GM19238 (cell line): Measurements from ENCODE around the gene REXO1.
"Not testable (repeated sequence)": the region's sequence is repeated elsewhere in the genome, so short reads cannot be mapped to it uniquely, and the experiment has no call there.

Experiments used
- DNase-seq: peaks from one replicate; pipeline ENCODE4 v3.0.0; 2011; ENCODE audit warnings: low spot score; ENCODE audit not compliant: insufficient read length

Gene REXO1

GRCh38 chr19:1814391-1814790 lies 33.9 kb downstream of the REXO1 start:
- DNase-seq: no peak

GRCh38 chr19:1813192-1814182 lies 34.8 kb downstream of the REXO1 start:
- no peak for DNase-seq

DNA sequence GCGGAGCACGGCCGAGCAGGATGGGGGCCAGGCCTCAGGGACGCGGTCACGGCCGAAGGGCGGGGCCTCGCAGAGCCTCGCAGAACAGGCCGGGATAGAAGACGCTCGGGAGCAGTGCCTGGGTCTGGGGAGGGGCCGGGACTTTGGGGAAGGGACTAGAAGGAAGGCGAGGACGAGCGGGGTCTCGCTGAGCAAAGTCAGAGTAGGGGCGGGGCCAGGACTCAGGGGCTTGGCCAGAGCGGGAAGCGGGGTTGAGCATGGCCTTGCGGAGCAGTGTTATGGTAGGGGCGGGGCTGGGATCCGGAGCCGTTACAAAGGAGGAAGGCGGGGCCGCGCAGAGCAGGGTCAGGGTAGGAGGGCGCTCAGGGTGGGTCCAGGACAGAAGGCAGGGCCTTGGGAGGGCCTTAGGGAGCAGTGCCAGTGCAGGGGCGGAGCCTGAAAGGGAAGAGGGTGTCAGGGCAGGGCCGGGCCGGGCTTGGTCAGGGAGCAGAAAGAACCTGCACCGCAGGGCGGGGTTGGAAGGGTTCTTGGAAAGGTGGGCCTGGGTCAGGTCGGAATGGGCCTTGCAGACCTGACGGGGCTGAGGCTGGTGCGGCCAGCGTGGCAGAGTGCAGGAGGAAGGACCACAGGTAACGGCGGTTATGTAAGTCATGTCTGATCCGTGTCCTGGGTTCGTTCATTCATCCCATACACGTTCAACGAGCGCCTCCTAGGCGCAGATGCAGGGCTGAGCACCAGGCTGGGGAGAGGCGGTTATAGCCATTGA lies 35.7 kb downstream of the REXO1 start:
- DNase-seq: peak; percentile 97

DNA sequence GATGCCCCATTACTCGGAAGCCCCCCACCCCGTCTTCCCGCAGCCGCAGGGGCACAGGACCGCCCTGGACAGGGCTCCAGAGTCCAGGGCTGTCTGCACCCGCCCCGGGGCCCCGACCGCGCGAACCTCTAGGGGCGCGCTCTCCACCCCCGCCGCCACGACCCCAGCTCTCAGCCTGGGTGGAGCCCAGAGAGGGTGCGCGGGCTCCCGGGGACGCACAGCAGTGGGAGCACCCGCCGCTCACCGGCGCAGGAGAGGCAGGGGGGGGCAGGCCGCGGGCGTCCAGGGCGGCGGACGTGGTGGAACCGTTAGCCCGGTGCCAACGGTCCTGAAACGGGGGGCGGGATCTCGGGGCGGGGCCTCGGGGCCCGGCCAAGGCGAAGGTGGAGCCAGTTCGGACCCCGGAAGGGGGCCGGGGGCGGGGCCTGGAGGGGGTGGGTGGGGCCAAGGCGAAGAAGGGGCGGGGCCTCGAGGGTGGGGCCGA lies 36.3 kb downstream of the REXO1 start, which contains the start of gene ATP8B3:
ATP8B3 (minus strand) TSS at position 335 of the 484 bp plus-strand sequence. CDS start 540 bp downstream, outside the sequence.
- DNase-seq: peak; percentile 99

- no peak for DNase-seq
Measured at GRCh38 chr19:1811472-1811894, 36.8 kb downstream of the REXO1 start.

DNA sequence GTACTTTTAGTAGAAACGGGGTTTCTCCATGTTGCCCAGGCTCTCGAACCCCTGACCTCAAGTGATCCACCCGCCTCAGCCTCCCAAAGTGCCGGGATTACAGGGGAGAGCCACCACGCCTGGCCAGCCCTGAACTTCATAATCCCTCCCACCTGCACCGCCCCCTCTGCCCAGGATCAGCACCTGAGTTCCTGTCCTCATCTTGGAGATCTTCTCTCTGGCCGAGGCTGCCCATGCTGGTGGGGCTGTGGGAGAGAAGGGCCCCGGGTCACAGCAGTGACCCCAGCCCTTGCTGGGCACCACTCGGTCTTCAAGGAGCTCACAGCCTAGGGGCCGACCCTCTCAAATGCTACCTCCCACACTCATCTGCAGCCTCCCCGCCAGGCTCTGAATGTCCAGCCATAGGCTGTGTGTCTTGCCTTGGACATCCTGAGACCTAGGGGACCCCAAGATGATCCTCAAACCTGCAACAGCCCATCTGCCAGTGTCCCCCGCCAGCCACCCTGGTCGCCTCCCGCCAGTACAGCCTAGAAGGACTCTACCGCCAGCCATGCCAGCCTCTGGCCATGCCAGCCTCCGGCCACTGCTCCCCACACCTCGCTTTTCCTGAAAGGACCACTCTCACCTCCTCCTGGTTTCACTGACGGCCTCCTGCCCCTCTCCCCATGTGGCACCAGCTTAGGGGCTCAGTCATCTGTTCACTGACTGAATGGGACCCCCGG lies 37.7 kb downstream of the REXO1 start:
- DNase-seq: no peak

GRCh38 chr19:1809678-1810077 lies 38.6 kb downstream of the REXO1 start:
- no peak for DNase-seq

DNA sequence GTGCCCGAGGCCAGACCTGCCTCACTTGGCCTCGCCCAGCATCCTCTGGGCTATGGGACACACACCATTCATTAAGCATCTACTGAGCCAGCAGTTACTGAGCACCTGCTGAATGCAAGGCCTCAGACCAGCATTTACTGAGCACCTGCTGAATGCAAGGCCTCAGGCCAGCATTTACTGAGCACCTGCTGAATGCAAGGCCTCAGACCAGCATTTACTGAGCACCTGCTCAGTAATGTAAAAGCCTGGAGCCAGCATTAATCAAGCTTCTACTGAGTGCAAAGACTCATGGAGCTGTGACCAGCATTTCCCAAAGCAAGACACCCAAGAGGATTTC lies 39.9 kb downstream of the REXO1 start:
- no peak for DNase-seq

GRCh38 chr19:1807695-1808394 lies 40.4 kb downstream of the REXO1 start:
- DNase-seq: no peak

DNA sequence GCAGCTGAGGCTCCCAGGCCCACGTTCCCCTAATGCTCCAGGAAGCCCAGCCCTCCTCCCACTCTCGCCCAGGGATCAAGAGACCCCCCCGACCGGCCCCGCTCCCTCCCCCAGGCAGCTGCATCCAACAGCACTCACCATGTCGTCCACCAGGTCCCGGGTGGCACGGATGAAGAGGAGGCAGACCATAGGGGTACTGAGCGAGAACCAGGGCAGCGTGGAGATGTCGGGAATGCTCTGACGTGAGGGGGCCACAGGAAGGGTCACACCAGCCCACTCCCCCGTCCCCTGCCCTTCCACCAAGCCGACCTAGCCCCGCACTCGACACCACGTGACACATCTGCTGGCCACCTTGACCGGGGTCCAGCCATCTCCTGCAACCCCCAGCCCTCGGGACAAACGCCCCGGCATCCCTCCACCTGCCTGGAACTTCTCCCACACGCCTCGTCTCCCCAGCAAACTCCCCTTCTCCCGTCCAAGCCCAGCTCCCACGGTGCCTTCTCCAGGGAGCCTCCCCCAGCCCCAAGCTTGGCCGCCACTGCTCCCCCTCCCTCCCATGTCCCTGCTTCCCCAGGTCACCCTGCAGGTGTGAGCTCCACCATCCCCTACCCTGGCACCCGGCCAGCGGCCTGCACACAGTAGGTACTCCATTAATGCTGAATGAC lies 41.1 kb downstream of the REXO1 start:
- DNase-seq: no peak

DNA sequence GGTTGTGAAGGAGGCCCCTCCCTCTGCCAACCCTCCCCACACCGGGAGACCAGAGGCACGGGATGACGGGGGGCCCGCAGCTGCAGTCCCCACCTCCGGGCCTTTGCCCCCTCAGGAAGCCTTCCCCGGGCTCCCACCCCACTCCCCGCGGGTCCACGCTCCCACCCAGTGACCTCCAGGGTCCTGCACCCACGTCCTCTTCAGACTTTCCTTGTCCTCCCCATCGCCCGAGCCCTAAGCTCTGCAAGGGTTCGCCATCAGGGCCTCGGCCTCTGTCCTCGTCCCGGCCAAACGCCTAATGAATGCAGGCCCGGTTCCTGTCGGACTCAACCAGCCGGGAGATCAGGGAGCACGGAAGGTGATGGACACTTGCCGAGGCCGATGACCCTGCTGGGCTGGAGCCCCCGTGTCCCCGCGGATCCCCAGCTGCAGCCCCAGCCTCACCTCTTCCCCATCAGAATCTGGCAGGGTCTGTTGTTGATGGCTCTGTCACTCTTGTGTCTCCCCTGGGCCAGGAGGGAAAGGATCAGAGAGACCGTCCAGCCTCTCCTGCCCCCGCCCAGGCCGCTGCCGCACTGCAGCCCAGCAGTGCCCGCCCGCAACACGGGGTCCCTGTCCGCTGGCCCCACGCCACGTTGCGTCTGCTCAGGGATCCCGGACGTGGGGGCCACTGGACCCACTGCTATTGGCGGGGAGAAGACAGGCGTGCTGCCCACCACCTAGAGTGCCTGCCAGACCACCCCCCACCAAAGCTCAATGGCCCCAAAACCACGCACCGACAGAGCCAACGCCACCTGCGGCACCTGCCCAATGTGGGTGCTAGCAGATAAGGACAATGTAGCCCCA lies 41.9 kb downstream of the REXO1 start:
- DNase-seq: no peak

- no peak for DNase-seq
Measured at GRCh38 chr19:1805401-1806183, 42.7 kb downstream of the REXO1 start.

- DNase-seq: no peak
Measured at GRCh38 chr19:1804858-1805257, 43.4 kb downstream of the REXO1 start.

GRCh38 chr19:1799695-1800342 lies 48.5 kb downstream of the REXO1 start:
- no peak for DNase-seq

DNA sequence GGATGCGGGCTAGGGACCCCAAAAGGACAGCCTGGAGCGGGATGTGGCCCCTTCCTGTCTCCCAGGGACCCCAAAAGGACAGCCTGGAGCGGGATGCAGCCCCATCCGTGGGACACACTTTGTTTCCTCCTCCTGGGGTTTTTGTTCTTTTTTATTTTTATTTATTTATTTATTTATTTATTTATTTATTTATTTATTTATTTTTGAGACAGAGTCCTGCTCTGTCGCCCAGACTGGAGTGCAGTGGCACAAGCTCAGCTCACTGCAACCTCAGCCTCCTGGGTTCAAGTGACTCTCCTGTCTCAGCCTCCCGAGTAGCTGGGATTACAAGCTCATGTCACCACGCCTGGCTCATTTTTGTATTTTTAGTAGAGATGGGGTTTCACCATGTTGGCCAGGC lies 51.0 kb downstream of the REXO1 start:
- DNase-seq: not testable (repeated sequence)

- no peak for DNase-seq
Measured at GRCh38 chr19:1796395-1797142, 51.7 kb downstream of the REXO1 start.

DNA sequence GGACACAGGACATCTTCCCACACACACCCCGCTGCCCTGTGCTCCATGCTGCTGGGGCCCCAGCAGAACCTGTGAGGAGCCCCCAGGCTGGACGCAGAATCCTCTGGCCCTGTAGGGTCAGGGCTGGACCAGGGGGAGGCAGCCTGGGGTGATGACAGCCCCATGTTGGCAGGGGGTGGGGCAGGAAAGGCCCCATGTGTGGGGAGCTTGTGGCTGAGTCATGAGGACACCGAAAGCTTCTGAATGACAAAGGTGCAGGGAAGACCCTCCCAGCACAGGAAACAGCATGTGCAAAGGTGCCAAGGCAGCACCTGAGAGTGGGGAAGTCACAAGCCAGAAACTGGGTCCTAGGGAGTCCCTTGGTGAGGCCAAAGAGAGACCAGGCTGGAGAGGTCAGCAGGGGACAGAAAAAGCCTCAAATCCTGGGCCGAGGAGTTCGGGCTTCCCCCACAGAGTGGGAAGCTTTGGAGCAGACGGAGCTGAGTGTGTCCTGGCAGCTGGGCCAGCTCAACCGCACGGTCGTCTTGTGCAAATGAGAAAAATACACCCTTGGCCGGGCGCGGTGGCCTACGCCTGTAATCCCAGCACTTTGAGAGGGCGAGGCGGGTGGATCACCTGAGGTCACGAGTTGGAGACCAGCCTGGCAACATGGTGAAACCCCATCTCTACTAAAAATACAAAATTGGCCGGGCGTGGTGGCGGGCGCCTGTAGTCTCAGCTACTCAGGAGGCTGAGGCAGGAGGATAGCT lies 53.7 kb downstream of the REXO1 start:
- DNase-seq: no peak
